K562 (cell line): Measurements from ENCODE around the gene LOXHD1.

Experiments used
- ARNT ChIP-seq, 2 experiments: fragments of 450-650 bp; IDR thresholded peaks; 2 replicates each; pipeline ENCODE4 v1.6.1; 2016; ENCODE audit warnings: mild to moderate bottlenecking in 1 of 2
- E2F6 ChIP-seq, 2 experiments: IDR thresholded peaks; 2 replicates each; pipeline ENCODE4 v1.6.1; 2011; ENCODE audit warnings: borderline replicate concordance in 1 of 2, control low read depth in 1 of 2, low read depth in 1 of 2, low read length in 1 of 2, mild to moderate bottlenecking in 1 of 2, mixed read lengths in 1 of 2, moderate library complexity in 1 of 2; ENCODE audit not compliant: insufficient read depth in 1 of 2, insufficient read length in 1 of 2, poor library complexity in 1 of 2, severe bottlenecking in 1 of 2; ENCODE audit errors: extremely low read depth in 1 of 2
- FIP1L1 ChIP-seq: fragments of 200-400 bp; formaldehyde crosslinking; IDR thresholded peaks from 2 replicates; pipeline ENCODE4 v1.6.1; 2018; ENCODE audit warnings: mild to moderate bottlenecking, low read depth, low read length; ENCODE audit not compliant: poor library complexity, severe bottlenecking
- HNRNPH1 ChIP-seq: fragments of 200-400 bp; formaldehyde crosslinking; optimal IDR thresholded peaks from 2 replicates; pipeline ENCODE3; 2017; ENCODE audit warnings: low read depth, mild to moderate bottlenecking, low read length, moderate library complexity
- JUN ChIP-seq, 2 experiments: sonication (generic) in 1 of 2; formaldehyde crosslinking in 1 of 2; IDR thresholded peaks; 2 replicates each; pipeline versions ENCODE4 v1.6.1 to v1.8.0; 2012 to 2022; ENCODE audit warnings: borderline replicate concordance in 2 of 2, mild to moderate bottlenecking in 2 of 2, improper control_type of control experiment in 1 of 2, low read depth in 1 of 2, low read length in 1 of 2, missing genetic modification reagents in 1 of 2
- PRDM10 ChIP-seq: fragments of 450-650 bp; IDR thresholded peaks from 2 replicates; pipeline ENCODE4 v1.6.1; 2018; ENCODE audit not compliant: partially characterized antibody
- RBBP5 ChIP-seq: fragments of 200-600 bp; sonication (generic); IDR thresholded peaks from 2 replicates; pipeline ENCODE4 v1.6.1; 2012; ENCODE audit warnings: borderline replicate concordance, mild to moderate bottlenecking, low read length, control low read depth, inconsistent platforms; ENCODE audit not compliant: insufficient read depth, poor library complexity, severe bottlenecking
- SIN3A ChIP-seq, 2 experiments: fragments of 150-350 bp in 1 of 2; IDR thresholded peaks; 2 replicates each; pipeline ENCODE4 v1.6.1; 2011 to 2016; ENCODE audit warnings: borderline replicate concordance in 2 of 2, low read depth in 2 of 2, low read length in 2 of 2, mild to moderate bottlenecking in 2 of 2, moderate library complexity in 2 of 2; ENCODE audit not compliant: control insufficient read depth in 1 of 2
- ZBTB11 ChIP-seq, 3 experiments: fragments of 200-800 bp in 1 of 3; fragments of 250-450 bp in 1 of 3; fragments of 450-650 bp in 1 of 3; sonication (Bioruptor Pico) in 1 of 3; sonication (Bioruptor generic) in 1 of 3; formaldehyde crosslinking in 1 of 3; IDR thresholded peaks; 2 replicates each; pipeline versions ENCODE4 v1.6.1 to v1.8.0; 2016 to 2022; ENCODE audit warnings: mild to moderate bottlenecking in 2 of 3, missing genetic modification characterization in 2 of 3, missing compliant biosample characterization in 1 of 3, moderate library complexity in 1 of 3
- ZNF398 ChIP-seq: fragments of 250-450 bp; sonication (Bioruptor Pico); IDR thresholded peaks from 2 replicates; pipeline ENCODE4 v1.8.0; 2021; ENCODE audit warnings: moderate library complexity, mild to moderate bottlenecking, inconsistent platforms
- ZNF707 ChIP-seq: fragments of 250-450 bp; sonication (Bioruptor Pico); conservative IDR thresholded peaks from 2 replicates; pipeline ENCODE4 v1.8.0; 2022; ENCODE audit warnings: inconsistent platforms, mild to moderate bottlenecking, moderate library complexity
- TF ChIP-seq, protein P1 (sequence below): fragments of 450-650 bp; IDR thresholded peaks from one replicate; pipeline ENCODE4 v1.6.1; 2018; ENCODE audit warnings: mild to moderate bottlenecking, moderate library complexity; ENCODE audit not compliant: partially characterized antibody

- TF ChIP-seq RBBP5 (no peak), ARNT (IDR thresholded peaks at IDR 0.05) (no peak), ZNF398 (no peak), E2F6 (IDR thresholded peaks at IDR 0.05; ENCODE audit: borderline replicate concordance in 1 of 2, extremely low read depth in 1 of 2, insufficient read depth in 1 of 2, insufficient read length in 1 of 2, low read depth in 1 of 2, low read length in 1 of 2, poor library complexity in 1 of 2, severe bottlenecking in 1 of 2) (no peak), PRDM10 (no peak), FIP1L1 (no peak), ZBTB11 (CRISPR knock-in tag; IDR thresholded peaks at IDR 0.05) (no peak), SIN3A (IDR thresholded peaks at IDR 0.05; ENCODE audit: borderline replicate concordance in 2 of 2, control insufficient read depth in 1 of 2, low read depth in 2 of 2, low read length in 2 of 2) (no peak), ZNF707 (CRISPR knock-in tag) (no peak), HNRNPH1 (no peak), JUN (IDR thresholded peaks at IDR 0.05; ENCODE audit: borderline replicate concordance, low read depth, low read length) (no peak), JUN (CRISPR knock-in tag; IDR thresholded peaks at IDR 0.05; ENCODE audit: borderline replicate concordance) (no peak)
- TF ChIP-seq, protein P1, sequence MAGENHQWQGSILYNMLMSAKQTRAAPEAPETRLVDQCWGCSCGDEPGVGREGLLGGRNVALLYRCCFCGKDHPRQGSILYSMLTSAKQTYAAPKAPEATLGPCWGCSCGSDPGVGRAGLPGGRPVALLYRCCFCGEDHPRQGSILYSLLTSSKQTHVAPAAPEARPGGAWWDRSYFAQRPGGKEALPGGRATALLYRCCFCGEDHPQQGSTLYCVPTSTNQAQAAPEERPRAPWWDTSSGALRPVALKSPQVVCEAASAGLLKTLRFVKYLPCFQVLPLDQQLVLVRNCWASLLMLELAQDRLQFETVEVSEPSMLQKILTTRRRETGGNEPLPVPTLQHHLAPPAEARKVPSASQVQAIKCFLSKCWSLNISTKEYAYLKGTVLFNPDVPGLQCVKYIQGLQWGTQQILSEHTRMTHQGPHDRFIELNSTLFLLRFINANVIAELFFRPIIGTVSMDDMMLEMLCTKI = no peak
These were observed 168.4 kb downstream of the LOXHD1 start for GRCh38 chr18:46488471-46489213.
